ENCODE measurements around the gene CIB4.

- TF ChIP-seq CTCF (conservative IDR thresholded peaks at IDR 0.05 in 1 of 2, IDR thresholded peaks at IDR 0.05 in 1 of 2; ENCODE audit: extremely low read depth in 1 of 2, insufficient read depth in 1 of 2, low read depth in 1 of 2, low read length in 2 of 2) (no peak), EZH2 (IDR thresholded peaks at IDR 0.05; ENCODE audit: borderline replicate concordance, low read length) (no peak)
Observed at GRCh38 chr2:26671691-26672090, 30.5 kb upstream of the CIB4 start.

All from mammary epithelial cell (primary cell).